Activated effector memory CD4-positive, alpha-beta T cell treated with Interleukin-2 at 50 U/mL for 16 hours (primary cell): ENCODE measurements around the gene CAPN5.

Experiments
- DNase-seq: peaks from one replicate; pipeline ENCODE4 v3.0.0-alpha.2; 2020

The CAPN5 gene

GRCh38 chr11:77067861-77068443 lies 1.2 kb downstream of the CAPN5 start:
- no peak for DNase-seq

- no peak for DNase-seq
Measured at GRCh38 chr11:77068457-77069335, 1.9 kb downstream of the CAPN5 start.

GRCh38 chr11:77069336-77069968 lies 2.7 kb downstream of the CAPN5 start:
- no peak for DNase-seq

DNA sequence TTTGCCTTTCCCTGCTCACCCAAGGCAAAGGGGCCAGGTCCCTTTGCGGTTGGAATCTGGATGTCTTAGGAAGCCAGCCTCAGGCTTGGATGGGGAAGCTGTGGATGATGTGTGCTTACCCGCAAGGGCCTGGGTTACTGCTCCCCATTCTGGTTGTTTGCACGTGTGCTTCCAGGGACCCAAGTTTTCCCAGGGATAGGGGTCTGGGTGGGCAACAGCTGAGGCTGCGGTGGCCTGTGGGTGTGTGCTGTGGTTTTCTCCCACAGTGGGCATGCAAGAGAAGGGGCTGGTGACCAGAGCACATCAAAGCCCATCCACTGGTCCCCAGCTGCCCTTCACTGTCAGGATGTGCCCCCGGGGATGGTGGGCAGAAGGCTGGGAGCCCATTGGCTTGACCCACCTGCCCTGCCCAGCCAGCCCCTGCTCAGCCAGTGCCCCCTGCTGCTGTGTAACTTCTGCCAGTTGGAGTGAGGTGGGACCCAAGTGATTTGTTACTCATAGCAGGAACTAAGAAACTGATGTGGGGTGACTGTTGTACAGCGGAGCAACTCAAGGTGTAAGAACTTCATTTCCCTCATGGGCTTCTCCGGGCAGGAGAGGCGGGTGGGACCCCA lies 3.3 kb downstream of the CAPN5 start:
- no peak for DNase-seq

- DNase-seq = no peak
Measured at GRCh38 chr11:77071077-77071476, 4.3 kb downstream of the CAPN5 start.

DNA sequence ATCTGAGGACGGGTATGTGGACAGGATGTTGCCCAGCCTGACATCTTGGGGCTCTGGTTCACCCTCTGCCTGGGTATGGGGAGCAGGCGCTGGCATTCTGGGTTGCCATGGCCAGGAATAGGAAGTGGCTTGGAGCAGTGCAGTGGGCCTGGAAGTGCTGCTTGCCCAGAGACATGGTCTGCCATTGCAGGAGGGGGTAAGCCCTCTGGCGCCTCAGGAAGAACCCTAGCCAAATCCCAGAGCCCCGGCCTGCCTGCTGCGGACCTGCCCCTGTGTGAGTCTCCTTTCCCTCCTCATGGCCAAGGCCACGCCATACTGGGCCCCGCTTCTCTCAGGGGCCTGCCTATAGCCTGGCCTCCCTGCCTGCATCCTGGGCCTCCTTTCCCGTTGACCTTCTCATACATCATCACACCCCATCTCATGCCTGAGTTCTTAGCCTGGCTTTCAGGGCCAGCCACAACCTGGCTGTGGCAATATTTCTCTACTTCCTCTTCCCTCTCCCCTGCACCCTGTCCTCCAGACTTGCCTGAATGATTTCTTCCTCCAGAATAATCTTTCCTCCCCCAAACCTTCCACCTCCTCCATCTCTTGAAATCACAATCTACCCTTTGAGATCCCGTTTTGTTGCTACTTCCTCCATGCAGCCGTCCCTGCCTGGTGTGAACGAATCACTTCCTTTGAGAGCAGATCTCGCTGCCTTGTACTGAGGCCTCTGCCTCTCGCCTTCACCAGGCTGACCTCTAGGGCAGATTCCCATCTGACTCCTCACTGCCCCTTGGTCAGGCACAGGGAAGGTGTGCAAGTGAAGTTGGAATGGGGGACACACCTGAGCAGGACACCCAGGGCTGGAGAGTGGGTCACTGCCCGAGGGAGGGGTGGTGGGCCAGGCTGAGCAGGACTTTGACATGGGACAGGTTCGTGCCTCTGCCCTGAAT lies 5.2 kb downstream of the CAPN5 start:
- no peak for DNase-seq

- no peak for DNase-seq
Measured at GRCh38 chr11:77072851-77073327, 6.1 kb downstream of the CAPN5 start.

DNA sequence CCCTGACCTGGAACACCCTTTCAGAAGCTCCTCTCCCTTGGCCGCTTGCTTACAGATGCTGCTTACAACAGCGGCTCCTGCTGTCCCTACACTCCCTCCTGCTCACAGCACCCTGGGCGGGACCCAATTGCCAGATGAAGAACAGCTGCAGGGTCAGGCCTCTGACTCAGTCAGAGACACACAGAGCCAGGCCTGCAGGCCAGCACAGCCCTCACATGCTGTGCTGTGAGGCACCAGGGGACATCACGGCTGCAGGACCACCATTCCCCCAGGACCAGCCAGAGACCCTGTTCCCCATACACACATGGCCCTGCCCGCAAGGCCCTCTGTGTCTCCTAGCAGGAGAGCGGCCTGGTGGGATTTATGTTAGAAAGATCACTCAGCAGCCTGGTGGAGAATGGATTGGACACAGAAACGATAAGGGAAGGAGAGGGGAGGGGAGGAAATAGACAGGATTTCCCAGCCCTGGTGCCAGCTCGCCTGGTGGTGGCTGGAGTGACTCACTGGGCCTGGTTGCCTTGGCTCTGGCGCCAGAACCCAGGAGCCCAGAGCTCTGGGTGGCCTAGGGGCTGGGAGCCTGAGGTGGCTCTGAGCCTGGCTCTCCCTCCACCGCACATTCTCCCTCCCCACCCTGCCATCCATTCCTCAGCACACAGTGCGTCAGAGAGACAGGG lies 6.7 kb downstream of the CAPN5 start:
- no peak for DNase-seq

DNA sequence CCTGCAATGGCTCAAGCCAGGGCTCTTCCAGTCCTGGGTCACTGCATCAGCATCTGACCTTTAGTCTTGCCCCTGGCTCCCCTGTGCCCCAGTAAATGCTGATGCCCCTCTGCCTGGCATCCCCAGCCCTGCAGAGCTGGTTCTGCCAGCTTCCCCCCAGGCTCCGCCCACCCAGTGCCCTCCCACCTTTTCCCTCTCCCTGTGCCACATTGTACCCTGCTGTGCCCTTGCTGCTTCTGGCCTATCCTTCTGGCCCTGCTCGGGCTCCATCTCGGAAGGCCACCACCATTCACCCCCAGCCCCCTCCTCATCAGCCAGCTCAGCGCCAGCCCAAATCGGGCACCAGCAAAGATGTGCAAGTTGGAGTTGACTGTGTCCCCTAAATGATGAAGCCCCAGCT lies 7.4 kb downstream of the CAPN5 start:
- no peak for DNase-seq

- DNase-seq = no peak
Measured at GRCh38 chr11:77074626-77075221, 8.0 kb downstream of the CAPN5 start.

DNA sequence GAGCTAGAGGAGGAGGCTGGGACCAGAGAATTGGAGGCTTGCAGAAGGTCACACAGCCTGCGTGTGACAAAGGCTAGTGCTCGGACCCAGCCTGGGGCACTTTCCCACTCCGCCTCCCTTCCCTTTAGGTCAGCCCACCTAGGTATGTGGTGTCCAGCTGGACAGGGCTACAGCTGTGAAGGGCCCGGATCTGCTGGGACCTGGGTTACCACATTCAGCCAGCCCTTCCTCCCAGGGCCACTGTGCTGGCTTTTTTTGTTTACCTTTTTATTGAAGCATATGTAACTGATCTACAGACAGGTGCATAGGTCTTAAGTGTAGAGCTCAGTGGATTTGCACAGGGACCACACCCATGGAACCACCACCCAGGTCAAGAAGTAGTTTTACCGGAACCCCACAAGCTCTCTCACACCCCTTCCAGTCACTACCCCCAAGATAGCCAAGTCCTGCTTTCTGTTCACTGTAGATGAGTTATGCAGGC lies 8.7 kb downstream of the CAPN5 start:
- DNase-seq = no peak

GRCh38 chr11:77079666-77080065 lies 12.9 kb downstream of the CAPN5 start:
- DNase-seq = no peak

DNA sequence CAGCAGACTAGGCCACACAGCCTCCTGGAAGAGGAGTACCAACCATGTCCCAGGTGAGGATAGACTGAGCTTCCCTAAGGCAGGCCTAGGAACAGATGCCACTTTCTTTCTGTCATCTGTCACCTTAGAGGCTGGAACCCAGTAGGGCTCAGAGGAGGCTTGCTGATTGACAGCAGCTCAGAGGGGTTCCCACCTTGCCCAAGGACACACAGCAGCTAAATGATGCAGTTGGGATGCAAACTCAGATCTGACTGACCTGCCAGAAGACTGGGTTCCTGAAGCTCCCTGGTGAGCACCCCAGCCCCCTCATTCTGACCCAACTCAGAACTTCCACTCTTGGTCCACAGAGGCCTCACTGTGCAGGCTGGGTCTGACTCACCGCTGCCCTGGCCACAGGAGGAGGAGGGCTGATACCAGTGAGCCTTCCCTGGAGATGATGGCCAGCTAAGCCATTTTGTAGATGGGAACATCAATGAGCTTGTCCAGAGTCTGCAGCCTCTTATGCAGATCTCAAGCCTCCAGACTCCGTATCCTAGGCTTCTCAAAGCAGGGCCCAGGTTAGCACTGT lies 14.0 kb downstream of the CAPN5 start:
- no peak for DNase-seq

DNA sequence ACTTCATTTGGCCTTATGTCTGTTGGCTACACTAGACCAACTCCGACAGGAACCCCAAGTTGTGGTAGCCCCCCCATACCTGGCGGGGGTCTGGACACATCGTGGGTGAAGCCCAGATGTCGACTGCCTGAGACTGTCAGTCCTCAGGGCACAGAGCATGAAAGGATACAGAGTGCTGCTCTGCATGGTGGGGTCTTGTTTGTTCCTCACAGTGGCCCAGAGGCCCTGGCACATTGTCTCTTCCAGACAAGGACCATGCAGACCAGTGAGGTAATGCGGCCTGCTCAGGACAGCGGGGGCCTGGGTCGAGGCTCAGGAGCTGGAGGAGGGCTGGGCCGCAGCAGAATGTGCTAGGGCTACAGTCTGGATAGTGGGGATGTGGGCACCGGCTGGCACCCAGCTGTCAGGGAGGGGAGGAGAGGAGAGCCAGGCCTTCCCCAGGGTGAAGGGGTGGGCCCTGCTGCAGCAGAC lies 14.6 kb downstream of the CAPN5 start:
- no peak for DNase-seq

GRCh38 chr11:77081976-77082836 lies 15.4 kb downstream of the CAPN5 start:
- DNase-seq = no peak

DNA sequence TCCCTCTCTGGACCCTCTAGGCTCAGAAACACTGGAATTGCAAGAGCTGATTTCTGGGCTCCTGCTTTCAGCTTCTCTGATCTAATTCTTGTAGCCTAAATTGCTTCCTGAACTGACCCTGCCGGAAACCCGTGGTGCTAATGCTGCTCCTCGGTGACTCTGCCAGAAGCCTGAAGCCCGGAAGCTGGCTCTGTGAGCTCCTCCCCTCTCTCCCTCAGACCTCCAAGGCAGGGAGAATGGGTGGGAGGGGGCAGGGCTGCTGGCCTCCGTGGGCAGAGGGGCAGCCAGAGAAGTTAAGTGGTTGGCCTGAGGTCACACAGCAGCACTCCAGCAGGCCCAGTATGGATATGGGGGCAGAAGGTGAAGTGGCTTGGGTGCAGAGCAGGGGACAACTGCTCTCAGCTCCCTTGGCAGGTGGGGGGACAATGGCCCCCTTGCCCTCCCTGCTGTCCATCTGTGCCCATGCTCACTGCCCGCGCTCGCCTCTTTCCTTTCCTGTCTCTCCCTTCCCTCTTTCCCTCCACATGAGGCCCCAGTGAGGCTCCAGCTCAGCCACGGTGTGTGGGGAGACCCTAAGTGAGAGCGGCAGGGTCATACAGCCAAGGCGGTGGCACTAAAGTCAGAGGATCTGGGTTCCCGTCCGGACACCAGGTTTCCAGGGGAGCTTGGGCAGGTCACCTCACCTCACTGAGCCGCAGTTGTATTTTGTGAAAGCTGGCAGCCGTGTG lies 16.2 kb downstream of the CAPN5 start:
- DNase-seq = peak; percentile 36

DNA sequence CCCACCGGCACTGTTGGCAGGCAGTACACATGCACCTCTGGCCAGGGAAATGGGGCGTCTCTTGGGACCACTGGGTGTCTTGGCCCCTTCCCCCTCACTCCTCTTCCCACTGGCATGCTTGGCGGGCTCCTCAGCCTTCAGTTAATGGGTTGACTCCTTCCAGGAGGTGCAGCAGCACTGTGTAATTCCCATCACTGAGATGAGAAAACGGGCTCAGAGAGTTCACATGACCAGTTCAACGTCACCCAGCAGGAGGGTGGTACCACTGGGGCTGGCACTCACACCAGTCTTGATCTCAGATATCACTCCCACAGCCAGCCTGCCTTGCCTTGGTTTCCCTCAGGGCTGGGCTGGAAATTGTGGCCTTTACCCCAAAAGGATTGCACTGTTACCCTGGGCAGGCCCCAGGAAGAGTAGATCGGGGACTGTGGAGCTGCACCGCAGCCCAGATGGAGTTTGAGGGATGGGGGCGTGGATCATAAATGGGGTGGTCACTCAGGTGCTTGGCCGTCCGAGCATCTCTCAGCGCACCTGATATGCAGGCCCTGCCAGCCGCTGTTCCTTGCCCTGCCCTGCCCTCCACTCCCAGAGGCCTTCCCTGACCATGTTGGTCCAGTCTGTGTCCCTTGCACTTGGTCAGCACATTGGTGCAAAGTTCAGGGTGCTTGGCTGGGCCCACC lies 16.9 kb downstream of the CAPN5 start:
- DNase-seq = no peak

DNA sequence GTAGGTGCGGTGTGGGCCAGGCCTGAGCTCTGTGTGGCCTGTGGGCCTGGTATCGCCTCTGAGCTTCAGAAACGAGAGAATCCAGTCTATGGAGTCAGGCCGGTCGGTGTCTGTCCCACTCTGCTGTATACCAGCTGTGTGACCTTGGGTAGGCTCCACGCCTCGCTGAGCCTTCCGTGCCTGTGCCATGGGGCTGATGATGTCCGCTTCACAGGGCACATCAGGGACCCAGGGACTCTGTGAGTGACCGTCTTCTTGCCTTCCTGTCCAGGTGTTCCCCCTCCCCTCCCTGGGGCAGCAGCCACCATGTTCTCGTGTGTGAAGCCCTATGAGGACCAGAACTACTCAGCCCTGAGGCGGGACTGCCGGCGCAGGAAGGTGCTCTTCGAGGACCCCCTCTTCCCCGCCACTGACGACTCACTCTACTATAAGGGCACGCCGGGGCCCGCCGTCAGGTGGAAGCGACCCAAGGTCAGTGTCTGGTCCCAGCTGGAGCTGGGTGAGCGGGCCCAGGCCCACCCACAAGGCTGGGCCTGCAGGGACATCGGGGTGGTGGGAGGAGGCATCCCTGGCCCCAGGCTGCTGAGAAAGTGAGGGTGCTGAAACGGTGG lies 17.9 kb downstream of the CAPN5 start:
- no peak for DNase-seq
